Activated CD8-positive, alpha-beta memory T cell treated with anti-CD3 and anti-CD28 coated beads, Interleukin-2, amount 50 U/mL, for 4 hours (primary cell): ENCODE data around the gene CTSE.
A peak's percentile ranks its signal among the peaks of the same experiment; 100 is the strongest.

Experiments
- DNase-seq: peaks from one replicate; pipeline ENCODE4 v3.0.0-alpha.2; 2020

The CTSE gene

DNA sequence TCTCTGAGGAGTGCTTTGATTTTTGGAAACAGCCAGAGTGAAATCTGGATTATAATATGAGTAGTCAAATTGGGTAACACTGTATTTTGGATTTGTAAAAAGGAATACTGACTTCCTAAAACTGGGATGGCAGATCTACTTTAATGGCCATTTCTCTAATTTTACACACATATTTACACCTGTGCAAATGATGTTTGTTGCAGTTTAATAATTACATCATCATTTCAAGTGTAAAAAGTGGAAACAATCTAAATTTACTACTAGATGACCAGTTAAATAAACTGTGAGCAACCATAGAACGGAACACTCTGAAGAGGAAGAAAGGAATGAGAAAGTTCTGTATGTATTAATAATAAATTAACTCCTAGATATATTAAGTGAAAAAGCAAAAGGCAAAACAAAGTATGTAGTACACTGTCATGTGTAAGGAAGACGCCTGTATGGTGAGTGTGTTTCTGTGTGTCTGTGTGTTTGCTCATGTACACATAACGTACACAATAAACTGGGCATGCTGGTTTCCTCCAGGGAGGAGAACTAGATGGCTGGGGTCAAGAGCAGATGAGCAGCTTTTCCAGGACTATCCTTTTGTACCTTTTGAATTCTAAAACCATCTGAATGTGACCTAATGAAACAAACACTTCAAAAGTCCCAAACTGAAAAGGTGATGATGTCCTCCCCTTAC, 26.4 kb upstream of the CTSE start:
- no peak for DNase-seq

DNA sequence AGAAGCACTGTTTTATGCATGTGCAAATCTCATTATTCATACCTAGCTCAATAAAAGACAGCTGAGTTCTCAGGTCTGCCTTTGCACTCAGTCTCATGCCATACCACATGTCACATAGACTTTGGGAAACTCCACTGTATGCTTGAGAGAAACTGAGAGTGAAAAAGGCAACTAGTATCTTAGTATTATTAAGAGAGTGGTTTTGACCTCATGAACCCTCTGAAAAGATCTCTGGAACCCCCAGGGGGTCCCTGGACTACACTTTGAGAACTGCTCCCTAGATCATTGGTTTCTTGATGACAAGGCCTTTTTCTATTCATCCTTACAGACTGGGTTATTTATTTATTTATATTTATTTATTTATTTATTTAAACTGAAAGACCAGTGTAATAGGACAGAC, 25.6 kb upstream of the CTSE start:
- no peak for DNase-seq

DNA sequence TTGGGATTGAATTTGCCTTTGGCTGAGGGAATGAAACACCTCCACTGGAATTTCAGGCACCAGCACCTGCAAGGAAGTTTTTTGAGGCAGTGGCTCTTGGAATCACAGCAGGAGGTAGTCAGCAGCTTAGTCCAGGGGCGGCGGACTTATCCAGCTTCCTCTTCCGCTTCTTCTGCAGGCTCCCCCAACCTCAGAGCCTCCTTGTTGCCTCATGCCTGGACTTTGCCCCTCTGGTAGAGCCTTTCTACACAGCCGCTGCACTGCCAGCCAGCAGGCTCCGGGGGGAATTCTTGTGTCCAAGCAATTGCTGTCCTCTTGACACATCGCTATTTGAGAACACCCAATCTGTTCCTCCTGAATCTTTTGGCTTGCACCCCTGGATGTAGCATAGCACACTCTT, 24.9 kb upstream of the CTSE start:
- no peak for DNase-seq

DNA sequence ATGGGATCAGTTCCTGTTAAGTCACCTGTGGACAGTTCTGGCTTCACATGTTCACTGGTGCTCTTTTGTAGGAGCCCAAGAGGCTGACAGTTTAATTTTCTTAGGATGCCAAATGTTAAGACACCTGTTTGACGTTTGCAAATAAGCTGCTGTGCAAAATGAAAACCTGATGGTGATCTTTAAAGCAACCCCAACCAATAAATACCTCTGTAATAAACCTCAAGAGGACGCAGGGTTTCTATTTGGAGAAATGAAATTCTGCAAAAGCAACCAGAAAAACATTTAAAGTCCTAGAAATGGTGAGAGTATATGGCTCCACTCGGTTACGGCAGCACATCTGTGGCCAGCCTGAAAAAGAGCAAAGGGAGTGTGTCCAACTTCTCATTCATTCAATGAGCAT, 23.6 kb upstream of the CTSE start:
- DNase-seq: no peak

DNA sequence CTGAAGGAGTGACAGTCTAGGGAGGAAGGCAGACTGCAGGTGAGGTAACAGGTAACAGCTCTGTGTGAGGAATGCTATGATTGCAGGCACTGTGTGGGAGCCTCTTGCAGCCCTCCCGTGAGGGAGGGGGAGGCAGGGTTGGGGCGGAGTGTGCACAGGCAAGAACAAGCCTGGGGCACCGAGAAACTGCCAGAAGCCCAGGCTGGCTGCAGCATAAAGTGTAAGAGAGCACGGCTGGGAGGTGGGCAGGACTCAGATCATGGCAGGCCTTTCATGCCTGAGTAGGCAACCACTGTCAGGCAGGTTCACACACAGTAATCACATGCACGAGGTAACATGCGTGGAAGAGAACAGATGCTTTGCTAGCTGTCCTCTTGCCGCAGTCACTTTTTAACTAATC, 17.9 kb upstream of the CTSE start:
- no peak for DNase-seq

DNA sequence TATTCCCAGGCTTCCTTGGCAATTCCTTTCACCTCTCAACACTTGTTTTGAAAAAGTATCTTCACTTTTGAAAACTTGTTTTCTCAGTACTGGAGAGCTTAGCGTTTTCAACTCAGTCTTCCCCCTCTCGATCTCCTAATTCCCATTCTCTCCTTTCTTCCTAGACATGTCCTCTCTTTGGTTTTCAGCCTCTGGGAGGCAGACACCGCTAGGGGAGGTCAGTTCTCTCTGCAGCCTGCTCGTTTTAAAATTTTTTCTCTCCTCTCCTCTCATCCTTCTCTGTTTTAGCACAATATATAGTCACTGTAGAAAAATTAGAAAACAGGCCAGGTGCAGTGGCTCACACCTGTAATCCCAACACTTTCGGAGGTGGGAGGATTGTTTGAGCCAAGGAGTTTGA, 16.6 kb upstream of the CTSE start:
- no peak for DNase-seq

DNA sequence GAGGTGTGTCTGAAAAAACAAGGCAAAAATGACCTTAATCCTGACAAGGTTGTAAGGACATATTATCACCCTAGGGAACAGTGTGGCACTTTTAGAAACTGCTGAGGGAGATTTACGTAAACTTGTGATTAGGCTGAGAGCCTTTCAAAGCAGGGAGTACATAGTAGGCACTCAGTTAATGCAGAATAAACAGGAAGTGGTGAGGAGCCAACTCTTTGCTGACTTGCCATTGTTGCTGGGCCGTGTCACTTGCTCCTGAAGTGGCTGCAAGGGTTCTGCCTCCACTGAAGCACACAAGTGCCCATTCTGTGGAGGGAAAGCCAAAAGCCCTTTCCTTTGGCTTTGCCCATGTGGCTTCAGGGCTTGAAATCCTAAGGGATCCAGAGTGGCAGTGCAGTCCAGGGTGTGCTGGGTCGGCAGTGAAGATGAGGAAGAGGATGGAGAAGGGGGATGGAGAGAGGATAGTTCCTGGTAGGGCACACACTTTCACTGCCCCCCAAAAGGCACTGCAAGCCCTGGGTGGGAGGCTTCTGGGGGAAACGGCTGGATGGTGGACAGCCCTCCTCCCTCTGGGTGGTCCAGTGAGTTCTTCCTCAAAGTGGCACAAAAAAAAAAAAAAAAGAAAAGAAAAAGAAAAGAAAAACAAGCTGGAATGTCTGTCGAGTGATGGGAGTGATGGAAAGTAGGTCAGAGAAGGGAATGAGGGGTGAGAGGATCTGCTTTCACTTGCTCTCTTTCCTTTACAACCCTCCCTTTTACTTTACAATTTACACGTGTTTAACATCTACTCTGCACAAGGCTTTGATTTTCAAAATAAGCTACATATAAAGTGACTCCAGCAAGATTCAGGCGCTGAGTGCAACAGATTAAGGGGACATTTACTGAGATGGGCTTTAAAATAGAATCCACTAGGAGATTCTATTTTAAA, 15.6 kb upstream of the CTSE start:
- DNase-seq: no peak

DNA sequence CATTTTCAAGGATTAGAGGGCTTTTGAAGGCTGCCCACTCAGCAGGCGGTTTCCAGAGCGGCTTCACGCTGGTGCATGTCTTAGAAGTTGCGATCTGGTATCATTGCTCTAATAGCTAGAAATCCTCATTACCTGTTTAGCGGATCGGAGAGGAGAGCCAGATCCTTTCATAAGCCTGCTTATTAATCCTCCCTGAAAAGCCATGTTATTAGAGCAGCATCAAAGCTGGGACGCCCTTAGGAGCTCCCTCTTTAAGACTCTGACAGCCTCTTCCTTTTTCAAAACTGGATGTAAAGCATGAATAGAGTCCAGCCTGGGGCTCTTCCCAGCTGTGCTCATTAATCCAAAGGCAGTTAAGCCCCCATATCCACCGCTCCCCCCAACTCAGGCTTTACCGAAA, 13.9 kb upstream of the CTSE start:
- no peak for DNase-seq

DNA sequence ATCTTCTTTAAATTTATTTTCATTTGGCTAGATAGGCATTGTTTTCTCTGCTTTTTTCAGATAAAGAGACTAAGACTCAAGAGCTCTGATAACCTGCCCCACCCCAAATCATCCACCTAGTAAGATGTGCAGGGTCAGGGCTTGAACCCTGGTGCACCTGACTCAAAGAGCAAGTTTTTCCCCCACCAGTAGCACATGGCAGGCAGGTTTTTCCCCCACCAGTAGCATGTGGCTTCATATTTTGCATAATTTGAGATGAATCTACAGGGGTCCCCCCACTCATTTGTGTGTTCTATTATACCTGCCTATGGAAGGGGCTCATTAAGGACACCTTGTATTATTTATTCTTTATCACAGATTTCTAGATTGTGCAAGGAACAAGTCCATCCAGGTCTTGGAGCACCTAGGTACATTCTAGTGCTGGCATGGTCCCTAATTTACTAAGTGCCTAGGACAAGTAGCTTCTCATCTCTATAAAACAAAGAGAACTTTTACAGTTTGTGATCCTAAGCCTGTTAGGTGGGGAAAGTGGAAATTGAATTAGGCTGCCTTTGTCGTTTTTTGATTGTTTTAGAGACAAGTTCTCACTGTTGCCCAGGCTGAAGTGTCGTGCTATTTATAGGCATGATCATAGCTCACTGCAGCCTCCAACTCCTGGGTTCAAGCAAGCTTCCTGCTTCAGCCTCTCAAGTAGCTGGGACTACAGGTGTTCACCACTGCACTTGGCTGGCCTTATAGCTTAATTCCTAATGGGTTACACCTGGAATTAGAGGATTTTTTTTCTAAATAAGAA, 13.2 kb upstream of the CTSE start:
- no peak for DNase-seq

DNA sequence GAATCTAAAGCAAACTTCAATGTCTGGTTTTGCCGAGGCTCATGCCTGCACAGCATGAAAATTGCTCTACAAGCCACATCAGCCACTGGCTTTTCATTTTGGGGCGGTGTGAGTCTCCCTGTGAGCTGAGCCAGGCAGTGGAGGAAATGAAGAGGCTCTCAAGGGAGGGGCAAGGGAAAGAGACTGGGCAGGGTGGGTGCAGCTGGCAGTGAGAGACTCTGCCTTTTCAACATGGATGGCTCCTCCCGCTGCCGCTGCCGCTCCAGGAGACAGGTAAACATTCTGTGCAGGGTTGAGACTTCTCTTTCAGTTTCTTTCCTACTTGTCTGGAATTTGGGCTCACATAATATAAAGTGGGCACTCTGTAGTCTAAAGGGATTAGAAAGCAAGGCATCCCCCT, 11.3 kb upstream of the CTSE start:
- no peak for DNase-seq

DNA sequence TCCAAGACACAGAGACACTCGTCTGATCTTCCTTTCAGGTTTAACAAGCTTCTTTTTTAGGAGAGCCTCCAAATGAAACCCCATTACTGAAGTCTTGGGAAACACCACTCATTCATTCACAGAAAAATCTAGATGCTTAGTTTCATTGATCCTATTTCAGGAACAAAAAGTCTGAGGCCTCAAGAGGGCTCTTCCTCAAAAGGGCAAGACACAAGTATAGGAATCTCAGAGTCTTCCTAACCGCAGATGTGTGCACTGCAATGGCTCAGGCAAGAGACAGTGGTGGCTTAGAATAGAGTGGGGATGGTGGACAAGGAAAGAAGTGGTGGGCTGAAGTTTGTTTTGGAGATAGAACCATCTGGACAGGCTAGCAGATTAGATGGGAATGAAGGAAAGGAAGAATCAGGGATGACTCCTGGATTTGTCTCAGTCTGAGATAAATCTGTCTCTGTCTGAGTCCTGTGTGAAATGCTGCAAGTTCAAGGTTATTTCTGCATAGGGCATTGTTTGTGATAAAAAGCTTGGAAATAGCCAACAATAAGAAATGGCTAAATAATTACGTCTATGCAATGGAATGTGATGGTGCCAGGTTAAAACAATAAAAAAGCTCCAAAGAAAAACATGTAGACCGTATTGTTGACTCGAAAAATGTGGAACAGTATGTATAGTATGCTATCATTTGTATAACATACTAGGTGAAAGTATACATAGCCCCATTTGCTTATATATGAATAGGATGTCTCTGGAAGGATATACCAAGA, 8.9 kb upstream of the CTSE start:
- DNase-seq: no peak

DNA sequence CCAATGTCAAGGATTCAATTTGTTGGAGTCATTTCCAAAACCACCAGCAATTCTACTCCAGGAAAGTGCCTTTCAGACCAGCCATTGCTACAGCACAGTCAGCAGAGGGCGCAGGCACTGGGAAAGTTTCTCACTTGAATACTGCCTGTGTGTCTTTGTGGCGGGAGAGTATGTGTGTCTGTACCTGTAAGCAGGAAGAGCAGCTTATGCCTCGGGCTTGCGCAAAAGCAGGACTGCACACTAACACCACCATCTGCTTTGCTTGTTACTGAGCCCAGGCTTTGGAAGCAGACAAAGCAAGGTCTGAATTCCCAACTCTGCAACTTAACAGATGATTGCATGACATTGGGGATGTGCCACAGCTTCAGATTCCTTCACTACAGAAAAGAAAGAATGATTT, 7.0 kb upstream of the CTSE start:
- peak; percentile 61 for DNase-seq

DNA sequence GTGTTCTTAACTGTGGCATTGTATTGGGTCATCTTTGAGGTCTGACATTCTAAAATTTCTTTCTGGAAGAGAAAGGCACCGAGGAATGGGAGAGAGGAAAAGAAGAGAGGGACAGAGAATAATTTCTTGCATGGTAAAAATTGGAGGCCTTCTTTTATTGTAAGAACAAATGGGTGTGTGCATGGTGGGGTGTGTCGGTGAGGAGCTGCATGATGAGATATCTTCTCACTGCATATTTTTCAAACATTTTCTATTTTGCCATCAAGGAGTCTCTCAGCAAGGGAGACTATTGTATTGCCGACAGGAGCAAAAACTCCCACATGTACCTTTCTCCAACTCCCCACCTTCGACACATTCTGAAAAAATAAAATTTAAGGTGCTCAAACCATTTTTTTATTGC, 6.5 kb upstream of the CTSE start:
- DNase-seq: no peak

DNA sequence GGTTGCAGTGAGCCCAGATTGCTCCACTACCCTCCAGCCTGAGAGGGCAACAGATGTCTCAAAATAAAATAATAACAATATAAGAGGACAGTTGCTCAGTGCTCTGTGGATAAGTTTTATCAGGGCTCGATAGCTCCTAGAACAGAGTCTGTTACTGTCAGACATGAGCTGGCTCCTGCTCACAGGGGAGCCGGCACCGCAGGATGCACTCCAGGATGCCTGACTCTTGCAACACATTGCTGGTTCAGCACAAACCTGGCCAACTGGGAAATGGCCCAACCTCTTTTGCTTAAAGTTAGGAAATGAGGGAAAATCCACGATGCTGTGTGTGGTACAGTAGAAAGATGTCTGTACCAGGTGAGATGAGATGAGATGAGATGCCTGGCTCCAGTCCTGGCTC, 5.8 kb upstream of the CTSE start:
- no peak for DNase-seq

DNA sequence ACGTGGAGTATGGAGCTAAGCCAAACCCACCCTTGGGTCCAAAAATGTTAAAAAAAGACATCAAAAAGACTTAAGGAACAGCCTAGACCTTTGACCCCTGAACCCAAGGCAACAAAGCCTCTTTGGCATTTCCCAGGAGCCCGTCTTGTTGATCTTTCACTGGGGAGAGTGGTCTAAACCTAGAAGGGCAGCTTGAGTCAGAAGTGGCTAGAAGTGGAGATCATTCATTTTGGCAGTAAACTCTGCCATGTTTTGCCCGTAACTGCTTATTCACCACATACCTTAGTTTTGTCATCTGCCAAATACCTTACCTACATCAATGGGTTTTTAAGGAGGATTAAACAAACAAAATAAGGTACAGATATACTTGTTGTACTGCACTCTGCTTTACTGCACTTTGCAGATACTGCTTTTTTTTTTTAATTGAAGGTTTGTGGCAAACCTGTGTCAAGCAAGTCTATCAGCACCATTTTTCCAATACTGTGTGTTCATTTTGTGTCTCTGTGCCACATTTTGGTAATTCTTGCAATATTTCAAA, 1.7 kb upstream of the CTSE start:
- no peak for DNase-seq

DNA sequence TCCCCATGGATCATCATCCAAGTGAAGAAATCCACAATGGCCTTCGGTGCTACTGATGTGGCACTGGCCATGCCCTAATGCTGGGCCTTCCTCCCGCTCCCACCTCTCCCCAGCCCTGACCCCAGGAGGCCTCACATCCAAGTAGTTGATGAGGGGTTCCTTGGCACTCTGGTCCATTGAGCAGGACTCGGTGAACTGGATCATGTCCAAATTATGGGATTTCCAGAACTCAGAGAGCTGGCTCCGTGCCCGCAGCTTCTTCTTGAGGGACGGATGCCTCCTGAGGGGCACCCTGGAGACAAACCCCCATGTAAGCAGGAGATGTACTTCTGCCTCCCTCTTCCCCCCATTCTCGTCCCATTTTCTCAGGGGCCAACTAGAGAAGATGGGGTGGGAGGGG, 929 bp downstream of the CTSE start:
- DNase-seq: no peak

DNA sequence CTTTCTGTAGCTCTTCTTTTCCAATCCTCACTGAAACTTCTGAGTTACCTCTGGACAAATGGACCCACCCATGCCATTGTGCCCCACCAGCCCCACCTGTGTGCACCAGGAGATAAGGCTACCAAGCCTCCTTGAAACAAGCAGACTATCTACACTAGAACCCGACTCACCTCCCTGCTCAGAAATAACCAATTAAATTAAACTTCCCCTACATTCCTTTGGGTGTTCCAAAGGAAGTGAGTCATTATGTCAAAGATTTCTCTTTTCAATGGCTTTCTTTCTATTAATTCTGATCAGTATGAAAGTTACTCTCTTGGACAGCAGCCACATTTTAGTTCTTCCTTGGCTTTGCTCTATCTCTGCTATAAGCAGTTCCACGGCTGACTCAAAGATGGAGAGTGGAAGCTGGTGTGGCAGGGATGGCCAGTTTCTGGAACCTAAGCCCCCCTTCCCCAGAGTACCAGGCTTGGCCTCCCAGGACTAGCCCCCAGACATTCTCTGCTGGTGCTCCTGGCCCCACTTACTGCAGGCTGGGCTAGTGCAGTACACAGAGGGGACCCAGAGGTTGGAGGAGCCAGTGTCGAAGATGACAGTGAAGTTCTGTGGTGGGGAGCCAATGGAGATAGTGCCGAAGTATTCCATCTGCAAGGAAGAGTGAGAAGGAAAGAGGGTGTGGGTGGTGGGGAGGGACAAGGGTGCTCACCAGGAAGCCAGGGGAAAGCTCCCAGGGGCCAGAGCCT, 1.9 kb downstream of the CTSE start:
- no peak for DNase-seq

DNA sequence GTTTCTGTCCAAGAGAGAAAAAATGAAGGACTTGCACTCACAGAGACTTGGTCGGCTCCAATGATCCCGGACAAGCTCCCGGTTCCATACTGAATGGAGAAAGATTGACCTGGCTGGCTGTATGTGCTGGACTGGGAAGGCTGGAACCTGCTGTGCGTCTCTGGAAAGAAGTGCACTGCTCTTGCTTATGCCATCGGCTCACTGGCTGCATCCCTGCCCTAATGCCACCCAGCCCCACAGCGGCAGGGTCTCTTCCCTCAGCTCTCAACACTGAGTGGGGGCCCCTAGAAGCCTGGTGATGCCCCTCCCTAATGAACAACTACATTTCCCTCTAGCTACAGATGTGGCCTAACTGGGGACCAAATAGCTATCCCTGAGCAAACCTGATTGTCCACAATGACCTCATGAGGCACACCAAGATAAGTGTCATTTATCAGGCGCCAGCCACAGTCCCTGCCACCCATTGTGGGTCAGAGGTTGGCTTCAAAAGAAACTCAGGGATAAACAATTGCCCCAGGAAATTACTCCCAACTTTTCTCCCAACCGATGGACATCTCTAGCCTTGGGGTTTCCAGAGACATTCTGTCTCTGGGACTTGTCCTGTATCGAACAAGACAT, 2.6 kb downstream of the CTSE start:
- DNase-seq: no peak

DNA sequence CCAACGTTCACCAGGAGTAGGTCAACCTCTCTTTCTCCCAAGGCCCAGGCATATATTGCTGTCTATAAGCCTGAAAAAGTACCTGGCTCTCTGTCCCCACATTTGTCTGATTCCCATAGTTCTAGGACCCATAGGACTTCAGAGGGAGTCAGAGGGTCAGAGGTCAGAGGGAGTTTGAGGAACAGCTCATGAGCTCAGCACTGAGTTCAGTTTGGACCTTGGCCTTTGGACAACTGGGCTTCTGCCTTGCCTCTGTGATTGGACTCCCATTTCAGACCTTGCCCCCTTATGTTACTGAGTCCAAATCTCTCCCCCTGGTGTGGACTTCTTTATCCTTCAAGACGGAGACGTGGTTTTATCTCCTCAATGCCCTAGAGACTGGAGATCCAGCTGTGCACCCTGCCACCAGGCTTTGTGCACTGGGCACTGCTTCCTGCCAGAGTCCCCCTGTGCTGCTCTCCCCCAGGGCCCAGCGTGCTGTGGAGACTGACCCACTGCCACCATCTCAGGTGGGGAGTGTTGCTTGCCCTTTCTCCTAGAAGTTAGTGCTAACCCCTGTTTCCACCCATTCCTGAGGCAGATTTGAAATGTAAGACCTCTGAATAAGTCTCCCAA, 3.2 kb downstream of the CTSE start:
- DNase-seq: no peak

DNA sequence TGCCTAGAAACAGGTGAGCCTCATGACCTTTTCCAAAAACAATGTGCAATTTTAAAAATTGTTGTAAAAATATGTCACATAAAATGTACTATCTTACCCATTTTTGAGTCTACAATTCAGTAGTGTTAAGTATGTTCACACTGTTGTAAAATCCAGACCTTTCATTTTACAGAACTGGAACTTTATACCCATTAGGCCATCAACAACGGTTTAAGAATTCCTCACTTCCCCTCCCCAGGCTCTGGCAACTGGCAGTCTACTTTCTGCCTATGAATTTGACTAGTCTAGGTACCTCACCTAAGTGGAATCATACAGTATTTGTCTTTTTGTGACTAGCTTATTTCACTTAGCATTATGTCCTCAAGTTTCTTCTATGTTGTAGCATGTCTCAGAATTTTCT, 8.6 kb downstream of the CTSE start:
- no peak for DNase-seq

DNA sequence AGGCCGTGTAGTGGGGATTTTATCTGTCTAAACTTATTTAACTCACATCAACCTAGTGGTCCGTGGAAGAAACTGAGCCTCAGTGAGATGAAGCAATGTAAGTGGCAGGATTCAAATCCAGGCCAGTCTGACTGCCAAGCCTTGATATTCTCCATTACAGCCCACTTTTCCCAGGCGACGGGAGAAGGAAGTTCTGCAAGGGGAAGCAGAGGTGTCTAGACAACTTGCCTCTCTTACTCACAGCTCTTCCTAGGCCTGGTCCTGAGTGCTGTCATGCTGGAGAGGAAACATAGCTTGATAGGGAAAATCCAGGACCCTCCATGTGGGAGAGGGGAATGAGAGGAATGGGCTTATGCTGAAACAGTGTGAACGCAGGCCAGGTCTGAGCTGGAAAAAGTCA, 9.1 kb downstream of the CTSE start:
- DNase-seq: no peak
